GM10847 (cell line): ENCODE measurements around the gene POU2F1.

Source experiments
- POLR2A ChIP-seq: IDR thresholded peaks from 2 replicates; pipeline ENCODE4 v1.6.1; 2011; ENCODE audit not compliant: insufficient read length; ENCODE audit errors: extremely low read depth

Gene POU2F1

DNA sequence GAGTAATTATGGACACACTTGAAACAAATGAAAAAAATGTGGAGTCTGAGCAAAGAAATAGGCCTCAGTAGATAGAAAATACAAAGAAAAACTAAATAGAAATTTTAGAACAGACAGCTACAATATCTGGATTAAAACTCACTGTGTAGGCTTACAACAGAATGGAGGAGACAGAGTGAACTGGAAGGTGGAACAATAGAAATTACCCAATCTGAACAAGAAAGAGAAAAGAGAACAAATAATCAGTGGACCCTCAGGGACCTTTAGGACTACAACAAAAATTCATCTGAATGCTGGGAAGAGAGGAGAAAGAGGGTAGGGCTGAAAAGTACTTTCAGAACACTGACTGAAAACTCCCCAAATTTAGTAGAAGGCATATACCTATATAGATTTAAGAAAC lies 90.0 kb downstream of the POU2F1 start:
- TF ChIP-seq POLR2A: no peak

DNA sequence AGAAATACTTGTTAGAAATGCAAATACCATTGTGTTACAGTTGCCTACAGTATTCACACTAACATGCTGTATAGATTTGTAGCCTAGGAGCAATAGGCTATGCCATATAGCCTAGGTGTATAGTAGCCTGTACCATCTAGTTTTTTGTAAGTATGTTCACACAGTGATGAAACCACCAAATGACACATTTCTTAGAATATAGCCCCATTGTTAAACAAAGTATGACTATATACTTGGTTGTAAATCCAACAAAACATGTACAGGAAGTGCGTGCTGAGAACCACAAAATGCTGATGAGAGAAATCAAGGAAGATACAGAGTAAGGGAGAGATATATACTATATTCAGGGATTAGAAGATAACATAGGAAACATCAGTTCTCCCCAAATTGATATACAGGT lies 92.2 kb downstream of the POU2F1 start:
- no peak for TF ChIP-seq POLR2A

DNA sequence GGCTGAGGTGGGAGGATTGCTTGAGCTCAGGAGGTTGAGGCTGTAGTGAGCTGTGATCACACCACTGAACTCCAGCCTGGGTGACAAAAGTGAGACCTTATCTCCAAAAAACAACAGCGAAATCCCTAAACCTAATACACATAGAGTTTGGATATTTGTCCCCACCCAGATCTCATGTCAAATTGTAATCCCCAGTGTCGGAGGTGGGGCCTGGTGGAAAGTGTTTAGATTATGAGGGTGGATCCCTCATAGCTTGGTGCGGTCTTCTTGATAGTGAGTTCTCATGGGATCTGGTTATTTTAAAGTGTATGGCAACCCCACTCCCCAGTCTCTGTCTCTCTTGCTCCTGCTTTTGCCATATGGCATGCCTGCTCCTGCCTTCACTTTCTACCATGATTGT lies 94.0 kb downstream of the POU2F1 start:
- no peak for TF ChIP-seq POLR2A

DNA sequence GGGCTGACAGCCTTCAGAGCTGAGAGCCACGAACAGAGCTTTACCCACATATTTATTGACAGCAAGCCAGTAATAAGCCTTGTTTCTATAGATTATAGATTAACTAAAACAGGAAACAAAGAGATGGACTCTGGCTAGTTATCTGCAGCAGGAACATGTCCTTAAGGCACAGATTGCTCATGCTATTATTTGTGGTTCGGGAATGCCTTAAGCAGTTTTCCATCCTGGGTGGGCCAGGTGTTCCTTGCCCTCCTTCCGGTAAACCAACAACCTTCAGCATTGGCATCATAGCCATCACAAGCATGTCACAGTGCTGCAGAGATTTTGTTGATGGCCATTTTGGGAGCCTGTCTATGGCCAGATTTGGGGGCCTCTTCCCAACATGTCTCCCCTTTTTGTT lies 96.8 kb downstream of the POU2F1 start:
- no peak for TF ChIP-seq POLR2A

- TF ChIP-seq POLR2A: no peak
Observed at GRCh38 chr1:167322483-167322882, 101.8 kb downstream of the POU2F1 start.

DNA sequence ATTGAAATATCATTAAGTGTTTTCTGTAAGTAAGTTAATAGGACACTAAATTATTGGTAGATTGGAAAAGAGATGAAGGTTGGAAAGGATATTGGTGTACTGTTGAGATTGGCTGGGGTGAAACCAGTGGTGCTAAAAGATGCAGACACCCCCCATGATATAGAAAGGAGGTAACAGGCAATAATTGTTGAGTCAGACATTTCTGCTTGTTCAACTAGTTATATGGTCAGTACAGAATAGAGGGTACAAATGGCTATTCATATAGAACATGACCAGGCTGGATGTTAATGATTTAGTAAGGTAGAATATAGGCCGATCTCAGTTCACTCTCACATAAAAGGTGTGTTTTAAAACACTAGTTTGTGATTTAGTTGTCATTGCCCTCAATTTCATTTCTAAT lies 104.5 kb downstream of the POU2F1 start:
- no peak for TF ChIP-seq POLR2A

DNA sequence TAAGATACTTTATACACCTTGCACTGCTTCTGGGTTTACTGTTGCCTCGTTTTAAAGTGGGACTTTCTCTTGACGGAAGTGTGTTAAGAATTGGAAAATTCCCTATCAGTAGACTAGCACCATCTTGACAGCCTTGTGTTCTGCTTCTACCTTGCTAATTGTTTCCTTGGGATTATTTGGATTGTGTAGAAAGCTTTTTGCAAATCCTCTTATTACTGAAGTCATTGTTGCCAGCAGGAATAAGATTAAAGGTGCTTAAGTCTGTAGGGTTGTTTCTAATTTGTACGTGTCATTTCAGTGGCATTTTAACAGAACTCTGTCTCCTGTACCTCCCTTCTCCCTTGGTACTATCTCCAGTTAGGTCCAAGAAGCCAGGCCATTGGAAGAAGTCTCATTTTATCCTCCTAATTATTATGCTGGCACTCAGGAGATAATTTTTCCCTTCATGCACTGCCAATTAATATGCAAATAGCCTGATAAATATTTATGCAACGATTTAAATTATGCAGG lies 107.7 kb downstream of the POU2F1 start:
- no peak for TF ChIP-seq POLR2A

GRCh38 chr1:167328816-167329483 lies 108.3 kb downstream of the POU2F1 start:
- TF ChIP-seq POLR2A: no peak

- no peak for TF ChIP-seq POLR2A
Observed at GRCh38 chr1:167330601-167331293, 110.1 kb downstream of the POU2F1 start.

DNA sequence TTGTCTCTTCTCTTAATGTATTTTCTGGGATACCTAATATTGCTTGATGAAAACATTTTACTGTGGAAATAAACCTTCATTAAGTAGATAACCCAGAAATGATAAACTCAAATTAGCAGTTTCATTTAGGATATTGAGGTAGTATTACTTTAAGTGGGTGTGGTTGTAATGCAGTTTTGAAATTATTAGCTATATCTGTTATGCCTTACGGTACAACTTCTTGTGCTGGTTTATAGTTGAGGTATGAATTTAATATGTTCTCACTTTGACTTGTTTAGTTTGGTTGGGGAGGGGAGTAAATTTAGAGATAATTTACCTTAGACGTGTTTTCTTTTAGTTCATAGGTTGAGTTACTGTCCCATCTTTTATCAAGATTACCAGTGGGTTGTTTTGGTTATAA lies 111.0 kb downstream of the POU2F1 start:
- no peak for TF ChIP-seq POLR2A

DNA sequence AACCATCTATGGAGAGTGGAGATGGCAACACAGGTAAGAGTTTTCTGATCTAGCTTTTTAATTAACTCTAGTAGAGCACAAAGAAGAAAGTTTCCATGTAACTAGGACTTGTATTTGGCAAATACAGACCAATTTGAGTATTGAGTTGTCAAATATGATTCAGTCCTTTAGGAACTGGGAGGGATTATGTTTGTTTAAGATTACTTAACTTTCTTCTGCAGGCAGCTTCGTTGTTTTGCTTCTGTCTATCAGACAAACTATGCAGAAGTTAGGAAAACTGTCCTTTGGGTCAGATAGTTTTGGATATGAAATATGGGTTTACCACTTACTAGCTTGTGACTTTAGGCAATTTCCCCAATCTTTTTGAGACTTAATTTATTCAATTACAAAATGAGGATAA lies 111.8 kb downstream of the POU2F1 start:
- no peak for TF ChIP-seq POLR2A

DNA sequence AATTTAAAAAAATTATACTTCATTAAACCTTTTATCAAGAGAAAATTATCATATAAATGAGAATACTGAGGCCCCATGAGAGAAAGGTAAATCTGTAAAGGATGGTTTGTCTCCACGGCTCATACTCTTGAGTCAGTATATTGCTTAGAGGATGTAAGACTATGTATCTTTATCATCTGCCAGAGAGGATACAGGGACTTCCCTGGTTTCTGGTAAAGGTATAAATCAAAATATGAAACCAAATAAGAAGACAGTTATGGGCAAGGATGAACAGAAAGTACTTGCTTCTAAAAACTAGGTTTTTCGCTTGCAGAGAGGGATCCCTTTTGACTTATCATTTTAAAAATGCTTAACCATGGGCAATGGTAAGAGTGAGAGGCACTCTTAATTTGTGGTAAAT lies 112.4 kb downstream of the POU2F1 start:
- no peak for TF ChIP-seq POLR2A

- no peak for TF ChIP-seq POLR2A
Observed at GRCh38 chr1:167333703-167334102, 113.0 kb downstream of the POU2F1 start.

DNA sequence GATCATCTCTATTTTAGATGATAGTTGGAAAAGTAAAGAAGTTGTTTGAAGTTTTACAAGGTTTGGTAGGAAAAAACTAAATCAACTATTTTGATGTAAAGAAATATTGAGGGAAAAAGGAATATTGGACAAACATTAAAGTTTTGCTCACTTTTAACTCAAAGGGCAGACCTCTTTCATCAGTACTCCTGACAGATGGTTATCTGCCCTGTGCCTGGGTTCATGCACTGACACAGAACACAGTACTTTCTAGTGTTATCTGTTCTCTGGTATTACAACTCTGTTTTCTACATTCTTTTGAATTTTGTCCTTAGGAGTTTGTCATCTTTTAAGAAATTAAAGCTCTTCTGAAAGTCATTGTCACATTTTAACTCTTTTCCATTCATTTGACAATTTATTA lies 118.7 kb downstream of the POU2F1 start:
- TF ChIP-seq POLR2A: no peak

DNA sequence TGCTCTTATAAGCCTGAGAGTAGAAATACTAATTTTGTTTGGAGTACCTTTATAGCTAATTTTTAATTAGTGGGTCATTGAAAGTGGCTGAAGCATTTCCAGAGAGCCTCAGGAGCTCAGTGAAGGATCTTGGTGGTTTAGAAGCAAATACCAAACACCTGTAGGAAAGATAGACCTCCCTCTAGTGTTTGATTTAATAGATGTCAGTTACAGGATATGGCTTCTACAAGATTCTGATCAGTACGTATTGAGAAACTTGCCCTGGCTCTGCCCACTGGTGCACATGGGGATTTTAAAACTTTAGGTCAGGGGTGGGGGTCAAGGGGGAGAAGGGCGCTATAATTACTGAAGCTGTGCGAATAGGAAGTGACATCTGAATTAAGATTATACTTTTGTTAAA lies 122.2 kb downstream of the POU2F1 start:
- TF ChIP-seq POLR2A: no peak

DNA sequence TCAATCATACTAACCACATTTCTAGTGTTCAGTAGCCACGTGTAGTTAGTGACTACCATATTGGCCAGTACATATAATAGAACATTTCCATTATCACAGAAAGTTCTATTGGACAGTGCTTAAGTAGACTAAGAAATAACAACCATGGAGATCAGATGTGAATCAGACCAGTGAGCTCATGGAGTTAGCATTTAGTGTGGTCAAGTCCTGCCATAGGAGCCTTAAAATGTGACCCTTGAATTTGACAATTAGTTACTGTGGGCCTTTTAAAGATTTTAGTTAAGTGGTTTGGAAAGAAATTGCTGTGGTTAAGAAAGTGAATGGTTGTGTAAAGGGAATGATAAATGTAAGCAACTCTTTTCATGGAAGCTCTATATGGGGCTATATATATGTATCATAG lies 123.4 kb downstream of the POU2F1 start:
- TF ChIP-seq POLR2A: no peak

GRCh38 chr1:167344615-167345385 lies 124.1 kb downstream of the POU2F1 start:
- TF ChIP-seq POLR2A: no peak

- no peak for TF ChIP-seq POLR2A
Observed at GRCh38 chr1:167345386-167345733, 124.7 kb downstream of the POU2F1 start.
